Measurements from ENCODE around the gene DIABLO. TPM values are rescaled to one million over a fixed set of nuclear protein-coding genes. Genes with fewer than 3 reads are reported as not detected.

Gene DIABLO
- total and polyA plus RNA-seq, 9 of the 15 experiments (the other 6 are each of a cell fraction or from before 2014, with no cell fraction given) = 37.3 to 101 (median 80.1) TPM

GRCh38 chr12:122230798-122231197 lies 4.9 kb upstream of the DIABLO start:
- TF ChIP-seq POLR2AphosphoS5 (IDR thresholded peaks at IDR 0.05; ENCODE audit: control insufficient read depth, insufficient read depth, low read depth, low read length) = no peak
- TF ChIP-seq RFX1 (IDR thresholded peaks at IDR 0.05) = peak; percentile 89
- 0 out of 2 replicates have a peak, but pooled peaks have one; percentile 6 for TF ChIP-seq USF2 (CRISPR knock-in tag; IDR thresholded peaks at IDR 0.05)
- in situ Hi-C loops (cut with MboI) = no loop called here
- Histone ChIP-seq H3K4me2 (ENCODE audit: insufficient read depth, low read length) (no peak overlapping the region), H4K20me1 (replicated peaks; ENCODE audit: control insufficient read depth, insufficient read depth, low read length) (0 out of 2 replicates have a peak, but pooled peaks cover under 1% of the 10 kb centered on the region), H3K9ac (ENCODE audit: insufficient read depth in 1 of 2, low read depth in 2 of 2, low read length in 2 of 2) (no peak overlapping the region), H3K27me3 (ENCODE audit: control insufficient read depth in 2 of 2, insufficient read depth in 2 of 2, low read length in 2 of 2) (no peaks in the 10 kb centered on the region), H3K36me3 (ENCODE audit: control insufficient read depth, insufficient read depth, low read length) (peaks cover 28% of the 10 kb centered on the region), H3K79me2 (ENCODE audit: control insufficient read depth, insufficient read depth, low read length) (no peaks in the 10 kb centered on the region; the same call in 2 of the 3 replicates), H3K27ac (ENCODE audit: extremely low read depth, low read depth, low read length) (no peak overlapping the region), H3K4me1 (replicated peaks in 1 of 2; ENCODE audit: control insufficient read depth in 2 of 2, insufficient read depth in 2 of 2, low read length in 2 of 2) (peaks cover 6 to 13% of the 10 kb centered on the region in 2 experiments; a peak in 4 of 5 replicates), H2AFZ (ENCODE audit: low read depth, low read length) (no peak overlapping the region), H3K9me3 (replicated peaks; ENCODE audit: control insufficient read depth, insufficient read depth, low read depth, low read length) (no peaks in the 10 kb centered on the region), H3K9me1 (ENCODE audit: control insufficient read depth, insufficient read depth, low read length) (no peaks in the 10 kb centered on the region), H3K4me3 (no peak overlapping the region)
- intact Hi-C loops (cut with micrococcal nuclease) = no loop called here
- DNase-seq (ENCODE audit: extremely low read depth in 1 of 4, low spot score in 3 of 4) (no peak), ATAC-seq (no peak), FAIRE-seq (no peak)
- ChIA-PET POLR2A (interaction anchor here (0.6 to 1.2 kb wide), 3 partner anchors 9 to 678 kb away, joined by 3 to 5 read pairs (median 4); no protein-coding TSS in a partner anchor), CTCF (ENCODE audit: low intra/inter-chr PET ratio) (no interaction called here)
- WGBS (ENCODE audit: insufficient coverage, low coverage, missing lambda C conversion rate) = 27% methylated on average over 6 of the region's 6 CpGs
- BruUV-seq (replicated peaks) = no TSS peak

- no peak overlapping the region for H3K27ac ChIP-seq (ENCODE audit: extremely low read depth, low read depth, low read length)
- no peak overlapping the region for H3K4me3 ChIP-seq
- DNase-seq (ENCODE audit: extremely low read depth in 1 of 4, low spot score in 3 of 4) = no peak
- H3K9me1 ChIP-seq (ENCODE audit: control insufficient read depth, insufficient read depth, low read length) = no peaks in the 10 kb centered on the region
- H3K36me3 ChIP-seq (ENCODE audit: control insufficient read depth, insufficient read depth, low read length) = peaks cover 32% of the 10 kb centered on the region
- in situ Hi-C loops (cut with MboI) = no loop called here
- no peak overlapping the region for H3K9ac ChIP-seq (ENCODE audit: insufficient read depth in 1 of 2, low read depth in 2 of 2, low read length in 2 of 2)
- no peak overlapping the region for H3K4me2 ChIP-seq (ENCODE audit: insufficient read depth, low read length)
- peaks cover 26% of the 10 kb centered on the region for H3K79me2 ChIP-seq (ENCODE audit: control insufficient read depth, insufficient read depth, low read length)
- intact Hi-C loops (cut with micrococcal nuclease) = loop anchor here (5.0 kb wide), 1 partner anchor 39 kb away; the partner anchor contains the start of gene VPS33A
- peaks cover 21 to 40% of the 10 kb centered on the region in 2 experiments for H3K4me1 ChIP-seq (replicated peaks in 1 of 2; ENCODE audit: control insufficient read depth in 2 of 2, insufficient read depth in 2 of 2, low read length in 2 of 2)
- no peaks in the 10 kb centered on the region for H3K9me3 ChIP-seq (replicated peaks; ENCODE audit: control insufficient read depth, insufficient read depth, low read depth, low read length)
- 69% methylated on average over 5 of the region's 5 CpGs for WGBS (ENCODE audit: insufficient coverage, low coverage, missing lambda C conversion rate)
- no TSS peak for BruUV-seq (replicated peaks)
- TF ChIP-seq ZNF717 (CRISPR knock-in tag; IDR thresholded peaks at IDR 0.05) (no peak), SFPQ (IDR thresholded peaks at IDR 0.05; ENCODE audit: low read depth, low read length) (no peak), MYBL2 (IDR thresholded peaks at IDR 0.05; ENCODE audit: low read depth) (no peak), MYBL2 (CRISPR knock-in tag; IDR thresholded peaks at IDR 0.05; ENCODE audit: borderline replicate concordance) (no peak), KDM5B (IDR thresholded peaks at IDR 0.05; ENCODE audit: insufficient replicate concordance, low read depth, low read length) (no peak), SAFB (IDR thresholded peaks at IDR 0.05; ENCODE audit: borderline replicate concordance, low read depth, low read length) (no peak), MEIS2 (IDR thresholded peaks at IDR 0.05; ENCODE audit: partially characterized antibody) (no peak)
- no peaks in the 10 kb centered on the region for H3K27me3 ChIP-seq (ENCODE audit: control insufficient read depth in 2 of 2, insufficient read depth in 2 of 2, low read length in 2 of 2)
- CTCF ChIA-PET (ENCODE audit: low intra/inter-chr PET ratio) = no interaction called here
- POLR2A ChIA-PET = no interaction called here
- H4K20me1 ChIP-seq (replicated peaks; ENCODE audit: control insufficient read depth, insufficient read depth, low read length) = peaks cover 5% of the 10 kb centered on the region; the same call in 1 of the 2 replicates
- H2AFZ ChIP-seq (ENCODE audit: low read depth, low read length) = no peak overlapping the region
- FAIRE-seq = no peak
- no peak for ATAC-seq
Observed at GRCh38 chr12:122228092-122228491, 2.2 kb upstream of the DIABLO start.
